HepG2 (cell line): Measurements from ENCODE around the gene TMEM87B. TPM values are rescaled to one million over a fixed set of nuclear protein-coding genes. Genes with fewer than 3 reads are reported as not detected.

ENCODE experiments used
- ARID2 ChIP-seq: sonication (generic); formaldehyde crosslinking; IDR thresholded peaks from 2 replicates; pipeline ENCODE4 v1.8.1; 2022; ENCODE audit warnings: mild to moderate bottlenecking, missing genetic modification reagents, borderline replicate concordance
- KAT8 ChIP-seq: IDR thresholded peaks from 2 replicates; pipeline ENCODE4 v1.6.1; 2016; ENCODE audit warnings: missing genetic modification reagents, missing compliant biosample characterization
- MTF2 ChIP-seq: sonication (generic); formaldehyde crosslinking; IDR thresholded peaks from 2 replicates; pipeline ENCODE4 v1.5.0; 2020; ENCODE audit warnings: missing genetic modification reagents, borderline replicate concordance
- NFYB ChIP-seq: sonication (generic); formaldehyde crosslinking; IDR thresholded peaks from 2 replicates; pipeline ENCODE4 v1.4.0; 2020; ENCODE audit warnings: missing genetic modification reagents
- SMAD9 ChIP-seq: sonication (generic); formaldehyde crosslinking; IDR thresholded peaks from 2 replicates; pipeline ENCODE4 v1.5.1; 2020; ENCODE audit warnings: mild to moderate bottlenecking, missing genetic modification reagents
- SNRNP70 ChIP-seq: fragments of 200-400 bp; formaldehyde crosslinking; IDR thresholded peaks from 2 replicates; pipeline ENCODE4 v1.6.1; 2017; ENCODE audit warnings: mild to moderate bottlenecking, low read depth, low read length, moderate library complexity
- ZC3H13 ChIP-seq: sonication (generic); formaldehyde crosslinking; IDR thresholded peaks from 2 replicates; pipeline ENCODE4 v1.8.1; 2023; ENCODE audit warnings: mild to moderate bottlenecking, missing genetic modification reagents, moderate library complexity
- ZFAT ChIP-seq: sonication (generic); formaldehyde crosslinking; conservative IDR thresholded peaks from 2 replicates; pipeline ENCODE4 v1.8.1; 2023; ENCODE audit warnings: missing genetic modification reagents, inconsistent platforms
- ZNF225 ChIP-seq: sonication (generic); formaldehyde crosslinking; IDR thresholded peaks from 2 replicates; pipeline ENCODE4 v1.4.0; 2020; ENCODE audit warnings: mild to moderate bottlenecking, missing genetic modification reagents
- ZNF232 ChIP-seq: sonication (generic); formaldehyde crosslinking; IDR thresholded peaks from 2 replicates; pipeline ENCODE4 v1.4.0; 2020; ENCODE audit warnings: missing genetic modification reagents, borderline replicate concordance
- ZNF451 ChIP-seq: sonication (generic); formaldehyde crosslinking; IDR thresholded peaks from 2 replicates; pipeline ENCODE4 v1.5.0; 2020; ENCODE audit warnings: mild to moderate bottlenecking, missing genetic modification reagents
- ZSCAN30 ChIP-seq: sonication (generic); formaldehyde crosslinking; IDR thresholded peaks from 2 replicates; pipeline ENCODE4 v1.5.0; 2020; ENCODE audit warnings: mild to moderate bottlenecking, missing genetic modification reagents
- polyA plus RNA-seq, 8 experiments: library from polyadenylated mRNA; depleted of rRNA in 3 of 8; stranded (reverse) in 7 of 8; unstranded in 1 of 8; fragments of >200 nt; fragmentation: Illumina TruSeq in 4 of 8; extraction: Trizol in 4 of 8; gene quantifications; 2 replicates each; pipeline versions ENCODE4 v1.2.1 to v1.2.3, GENCODE V29; 2011 to 2016; ENCODE audit warnings: low read depth in 4 of 8, missing spikeins in 1 of 8, mixed read lengths in 1 of 8; ENCODE audit not compliant: insufficient read depth in 1 of 8
- total RNA-seq, 5 experiments: library from RNA; depleted of rRNA; stranded (reverse); fragments of >200 nt; fragmentation: Illumina TruSeq; extraction: Trizol; gene quantifications; 2 replicates each; pipeline ENCODE4 v1.2.3, GENCODE V29; 2016; ENCODE audit warnings: low read depth in 1 of 5
- TF ChIP-seq, protein P1 (sequence below): sonication (generic); formaldehyde crosslinking; IDR thresholded peaks from 2 replicates; pipeline ENCODE4 v1.8.0; 2023; ENCODE audit warnings: mild to moderate bottlenecking, missing genetic modification reagents
- TF ChIP-seq, protein P2 (sequence below): sonication (generic); formaldehyde crosslinking; IDR thresholded peaks from 2 replicates; pipeline ENCODE4 v1.9.0; 2021; ENCODE audit warnings: missing genetic modification reagents, mild to moderate bottlenecking, borderline replicate concordance
- TF ChIP-seq, protein P3 (sequence below): sonication (generic); formaldehyde crosslinking; IDR thresholded peaks from 2 replicates; pipeline ENCODE4 v1.8.1; 2022; ENCODE audit warnings: low read depth, mild to moderate bottlenecking, missing genetic modification reagents
- TF ChIP-seq, protein P4 (sequence below): sonication (generic); formaldehyde crosslinking; IDR thresholded peaks from 2 replicates; pipeline ENCODE4 v1.9.0; 2021; ENCODE audit warnings: mild to moderate bottlenecking, missing genetic modification reagents

Gene TMEM87B
- total and polyA plus RNA-seq, 2 of the 13 experiments (the other 11 are each of a cell fraction or from before 2014, with no cell fraction given) = 15.1 to 16.2 TPM

DNA sequence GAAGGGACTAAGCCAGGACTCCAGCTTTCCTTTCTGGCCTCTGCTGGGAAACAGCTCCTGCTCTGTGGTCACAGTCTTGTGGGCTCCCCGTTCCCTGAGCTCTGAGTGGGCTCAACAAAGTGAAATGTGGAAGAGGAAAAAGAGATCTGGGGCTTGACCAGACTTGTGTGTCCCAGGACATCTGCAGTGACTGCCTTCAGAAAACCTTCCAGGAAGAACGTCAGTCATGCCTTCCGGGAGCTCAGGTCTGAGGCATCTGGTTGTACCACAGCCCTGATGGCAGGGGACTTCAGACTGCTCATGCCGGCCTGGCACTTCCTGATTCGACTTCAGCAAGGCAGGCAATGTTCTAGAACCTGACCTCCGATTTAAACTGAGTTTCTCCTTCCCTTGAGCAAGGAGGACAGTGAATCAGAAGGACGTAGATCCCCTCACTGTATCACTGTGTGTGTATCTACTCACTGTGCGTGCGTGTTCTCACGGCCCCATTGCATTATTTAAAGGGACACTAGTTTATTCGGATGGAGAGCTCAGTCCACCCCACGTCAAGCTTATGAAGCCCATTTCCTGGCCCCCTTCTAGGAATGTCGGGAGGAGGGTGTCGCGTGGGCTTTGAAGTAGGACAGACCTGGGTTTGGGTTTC, 82.6 kb downstream of the TMEM87B start (continued):
- no peak for TF ChIP-seq ZC3H13 (CRISPR knock-in tag)
- 0 out of 2 replicates have a peak, but pooled peaks have one; percentile 23 for TF ChIP-seq ZNF451 (CRISPR knock-in tag)
- TF ChIP-seq MTF2 = peak; percentile 84
- TF ChIP-seq ZNF232 = 0 out of 2 replicates have a peak, but pooled peaks have one; percentile 46
- TF ChIP-seq ZNF225 (CRISPR knock-in tag) = no peak
- no peak for TF ChIP-seq ZSCAN30 (CRISPR knock-in tag)
- TF ChIP-seq KAT8 (CRISPR knock-in tag) = no peak; the same call in 1 of the 2 replicates
- TF ChIP-seq, protein P1, sequence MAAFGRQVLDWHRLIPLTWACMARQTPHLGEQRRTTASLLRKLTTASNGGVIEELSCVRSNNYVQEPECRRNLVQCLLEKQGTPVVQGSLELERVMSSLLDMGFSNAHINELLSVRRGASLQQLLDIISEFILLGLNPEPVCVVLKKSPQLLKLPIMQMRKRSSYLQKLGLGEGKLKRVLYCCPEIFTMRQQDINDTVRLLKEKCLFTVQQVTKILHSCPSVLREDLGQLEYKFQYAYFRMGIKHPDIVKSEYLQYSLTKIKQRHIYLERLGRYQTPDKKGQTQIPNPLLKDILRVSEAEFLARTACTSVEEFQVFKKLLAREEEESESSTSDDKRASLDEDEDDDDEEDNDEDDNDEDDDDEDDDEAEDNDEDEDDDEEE (CRISPR knock-in tag) = peak; percentile 37; the same call in 1 of the 2 replicates
- no peak for TF ChIP-seq NFYB (CRISPR knock-in tag)
- TF ChIP-seq, protein P2, sequence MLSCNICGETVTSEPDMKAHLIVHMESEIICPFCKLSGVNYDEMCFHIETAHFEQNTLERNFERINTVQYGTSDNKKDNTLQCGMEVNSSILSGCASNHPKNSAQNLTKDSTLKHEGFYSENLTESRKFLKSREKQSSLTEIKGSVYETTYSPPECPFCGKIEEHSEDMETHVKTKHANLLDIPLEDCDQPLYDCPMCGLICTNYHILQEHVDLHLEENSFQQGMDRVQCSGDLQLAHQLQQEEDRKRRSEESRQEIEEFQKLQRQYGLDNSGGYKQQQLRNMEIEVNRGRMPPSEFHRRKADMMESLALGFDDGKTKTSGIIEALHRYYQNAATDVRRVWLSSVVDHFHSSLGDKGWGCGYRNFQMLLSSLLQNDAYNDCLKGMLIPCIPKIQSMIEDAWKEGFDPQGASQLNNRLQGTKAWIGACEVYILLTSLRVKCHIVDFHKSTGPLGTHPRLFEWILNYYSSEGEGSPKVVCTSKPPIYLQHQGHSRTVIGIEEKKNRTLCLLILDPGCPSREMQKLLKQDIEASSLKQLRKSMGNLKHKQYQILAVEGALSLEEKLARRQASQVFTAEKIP (CRISPR knock-in tag) = no peak
- TF ChIP-seq, protein P3, sequence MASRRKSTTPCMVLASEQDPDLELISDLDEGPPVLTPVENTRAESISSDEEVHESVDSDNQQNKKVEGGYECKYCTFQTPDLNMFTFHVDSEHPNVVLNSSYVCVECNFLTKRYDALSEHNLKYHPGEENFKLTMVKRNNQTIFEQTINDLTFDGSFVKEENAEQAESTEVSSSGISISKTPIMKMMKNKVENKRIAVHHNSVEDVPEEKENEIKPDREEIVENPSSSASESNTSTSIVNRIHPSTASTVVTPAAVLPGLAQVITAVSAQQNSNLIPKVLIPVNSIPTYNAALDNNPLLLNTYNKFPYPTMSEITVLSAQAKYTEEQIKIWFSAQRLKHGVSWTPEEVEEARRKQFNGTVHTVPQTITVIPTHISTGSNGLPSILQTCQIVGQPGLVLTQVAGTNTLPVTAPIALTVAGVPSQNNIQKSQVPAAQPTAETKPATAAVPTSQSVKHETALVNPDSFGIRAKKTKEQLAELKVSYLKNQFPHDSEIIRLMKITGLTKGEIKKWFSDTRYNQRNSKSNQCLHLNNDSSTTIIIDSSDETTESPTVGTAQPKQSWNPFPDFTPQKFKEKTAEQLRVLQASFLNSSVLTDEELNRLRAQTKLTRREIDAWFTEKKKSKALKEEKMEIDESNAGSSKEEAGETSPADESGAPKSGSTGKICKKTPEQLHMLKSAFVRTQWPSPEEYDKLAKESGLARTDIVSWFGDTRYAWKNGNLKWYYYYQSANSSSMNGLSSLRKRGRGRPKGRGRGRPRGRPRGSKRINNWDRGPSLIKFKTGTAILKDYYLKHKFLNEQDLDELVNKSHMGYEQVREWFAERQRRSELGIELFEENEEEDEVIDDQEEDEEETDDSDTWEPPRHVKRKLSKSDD (CRISPR knock-in tag) = 0 out of 2 replicates have a peak, but pooled peaks have one; percentile 73
- TF ChIP-seq, protein P4, sequence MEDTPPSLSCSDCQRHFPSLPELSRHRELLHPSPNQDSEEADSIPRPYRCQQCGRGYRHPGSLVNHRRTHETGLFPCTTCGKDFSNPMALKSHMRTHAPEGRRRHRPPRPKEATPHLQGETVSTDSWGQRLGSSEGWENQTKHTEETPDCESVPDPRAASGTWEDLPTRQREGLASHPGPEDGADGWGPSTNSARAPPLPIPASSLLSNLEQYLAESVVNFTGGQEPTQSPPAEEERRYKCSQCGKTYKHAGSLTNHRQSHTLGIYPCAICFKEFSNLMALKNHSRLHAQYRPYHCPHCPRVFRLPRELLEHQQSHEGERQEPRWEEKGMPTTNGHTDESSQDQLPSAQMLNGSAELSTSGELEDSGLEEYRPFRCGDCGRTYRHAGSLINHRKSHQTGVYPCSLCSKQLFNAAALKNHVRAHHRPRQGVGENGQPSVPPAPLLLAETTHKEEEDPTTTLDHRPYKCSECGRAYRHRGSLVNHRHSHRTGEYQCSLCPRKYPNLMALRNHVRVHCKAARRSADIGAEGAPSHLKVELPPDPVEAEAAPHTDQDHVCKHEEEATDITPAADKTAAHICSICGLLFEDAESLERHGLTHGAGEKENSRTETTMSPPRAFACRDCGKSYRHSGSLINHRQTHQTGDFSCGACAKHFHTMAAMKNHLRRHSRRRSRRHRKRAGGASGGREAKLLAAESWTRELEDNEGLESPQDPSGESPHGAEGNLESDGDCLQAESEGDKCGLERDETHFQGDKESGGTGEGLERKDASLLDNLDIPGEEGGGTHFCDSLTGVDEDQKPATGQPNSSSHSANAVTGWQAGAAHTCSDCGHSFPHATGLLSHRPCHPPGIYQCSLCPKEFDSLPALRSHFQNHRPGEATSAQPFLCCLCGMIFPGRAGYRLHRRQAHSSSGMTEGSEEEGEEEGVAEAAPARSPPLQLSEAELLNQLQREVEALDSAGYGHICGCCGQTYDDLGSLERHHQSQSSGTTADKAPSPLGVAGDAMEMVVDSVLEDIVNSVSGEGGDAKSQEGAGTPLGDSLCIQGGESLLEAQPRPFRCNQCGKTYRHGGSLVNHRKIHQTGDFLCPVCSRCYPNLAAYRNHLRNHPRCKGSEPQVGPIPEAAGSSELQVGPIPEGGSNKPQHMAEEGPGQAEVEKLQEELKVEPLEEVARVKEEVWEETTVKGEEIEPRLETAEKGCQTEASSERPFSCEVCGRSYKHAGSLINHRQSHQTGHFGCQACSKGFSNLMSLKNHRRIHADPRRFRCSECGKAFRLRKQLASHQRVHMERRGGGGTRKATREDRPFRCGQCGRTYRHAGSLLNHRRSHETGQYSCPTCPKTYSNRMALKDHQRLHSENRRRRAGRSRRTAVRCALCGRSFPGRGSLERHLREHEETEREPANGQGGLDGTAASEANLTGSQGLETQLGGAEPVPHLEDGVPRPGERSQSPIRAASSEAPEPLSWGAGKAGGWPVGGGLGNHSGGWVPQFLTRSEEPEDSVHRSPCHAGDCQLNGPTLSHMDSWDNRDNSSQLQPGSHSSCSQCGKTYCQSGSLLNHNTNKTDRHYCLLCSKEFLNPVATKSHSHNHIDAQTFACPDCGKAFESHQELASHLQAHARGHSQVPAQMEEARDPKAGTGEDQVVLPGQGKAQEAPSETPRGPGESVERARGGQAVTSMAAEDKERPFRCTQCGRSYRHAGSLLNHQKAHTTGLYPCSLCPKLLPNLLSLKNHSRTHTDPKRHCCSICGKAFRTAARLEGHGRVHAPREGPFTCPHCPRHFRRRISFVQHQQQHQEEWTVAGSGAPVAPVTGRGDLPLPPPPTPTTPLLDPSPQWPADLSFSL (CRISPR knock-in tag) = no peak
- TF ChIP-seq SNRNP70 = no peak
- TF ChIP-seq ZFAT (CRISPR knock-in tag) = no peak
- no peak for TF ChIP-seq SMAD9 (CRISPR knock-in tag)
- no peak; the same call in 1 of the 2 replicates for TF ChIP-seq ARID2 (CRISPR knock-in tag)
